Skin epidermis (tissue), 12 donors: Measurements from ENCODE around the gene TMEM109.
A peak's percentile ranks its signal among the peaks of the same experiment; 100 is the strongest.

Source experiments
- H3K27ac ChIP-seq, 21 experiments: fragments of 200-600 bp; sonication (generic) in 11 of 21; one replicate each; pipeline ENCODE4 v1.5.0; 2020; ENCODE audit warnings: mild to moderate bottlenecking in 3 of 21, inconsistent platforms in 2 of 21, moderate library complexity in 2 of 21
- H3K4me3 ChIP-seq, 7 experiments: fragments of 200-600 bp; sonication (generic) in 2 of 7; one replicate each; pipeline ENCODE4 v1.5.0; 2020; ENCODE audit warnings: inconsistent platforms in 2 of 7, mild to moderate bottlenecking in 2 of 7, moderate library complexity in 1 of 7

The TMEM109 gene

DNA sequence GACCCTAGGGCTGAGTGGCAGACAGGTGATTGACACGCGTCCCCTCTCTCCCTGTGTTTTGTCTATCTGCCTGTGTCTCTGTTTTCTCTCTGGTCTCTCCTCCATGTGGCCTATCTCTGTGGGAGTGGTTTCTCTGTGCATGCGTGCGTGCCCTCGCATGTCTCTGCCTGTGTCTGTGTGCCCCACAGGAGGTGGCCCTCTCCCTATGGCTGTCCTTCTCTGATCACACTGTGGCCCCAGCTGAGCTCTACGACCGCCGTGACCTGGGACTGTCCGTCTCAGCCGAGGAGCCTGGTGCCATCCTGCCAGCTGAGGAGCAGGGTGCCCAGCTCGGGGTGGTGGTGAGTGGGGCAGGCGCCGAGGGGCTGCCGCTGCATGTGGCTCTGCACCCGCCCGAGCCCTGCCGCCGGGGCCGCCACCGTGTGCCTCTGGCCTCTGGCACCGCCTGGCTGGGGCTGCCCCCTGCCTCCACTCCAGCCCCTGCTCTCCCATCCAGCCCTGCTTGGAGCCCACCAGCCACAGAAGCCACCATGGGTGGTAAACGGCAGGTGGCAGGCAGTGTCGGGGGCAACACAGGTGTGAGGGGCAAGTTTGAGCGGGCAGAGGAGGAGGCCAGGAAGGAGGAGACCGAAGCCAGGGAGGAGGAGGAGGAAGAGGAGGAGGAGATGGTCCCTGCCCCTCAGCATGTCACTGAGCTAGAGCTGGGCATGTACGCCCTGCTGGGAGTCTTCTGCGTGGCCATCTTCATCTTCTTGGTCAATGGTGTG is 21.9 kb downstream of the TMEM109 start:
- no peak overlapping the region for H3K27ac ChIP-seq
- no peak overlapping the region for H3K4me3 ChIP-seq

DNA sequence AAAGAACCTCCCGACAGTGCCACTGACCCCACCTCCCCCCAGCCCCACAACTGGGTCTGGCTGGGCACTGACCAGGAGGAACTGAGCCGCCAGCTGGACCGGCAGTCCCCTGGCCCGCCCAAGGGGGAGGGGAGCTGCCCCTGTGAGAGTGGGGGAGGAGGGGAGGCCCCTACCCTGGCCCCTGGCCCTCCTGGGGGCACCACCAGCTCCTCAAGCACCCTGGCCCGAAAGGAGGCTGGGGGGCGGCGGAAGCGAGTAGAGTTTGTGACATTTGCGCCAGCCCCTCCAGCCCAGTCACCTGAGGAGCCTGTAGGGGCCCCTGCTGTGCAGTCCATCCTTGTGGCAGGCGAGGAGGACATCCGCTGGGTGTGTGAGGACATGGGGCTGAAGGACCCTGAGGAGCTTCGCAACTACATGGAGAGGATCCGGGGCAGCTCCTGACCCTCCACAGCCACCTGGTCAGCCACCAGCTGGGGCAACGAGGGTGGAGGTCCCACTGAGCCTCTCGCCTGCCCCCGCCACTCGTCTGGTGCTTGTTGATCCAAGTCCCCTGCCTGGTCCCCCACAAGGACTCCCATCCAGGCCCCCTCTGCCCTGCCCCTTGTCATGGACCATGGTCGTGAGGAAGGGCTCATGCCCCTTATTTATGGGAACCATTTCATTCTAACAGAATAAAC is 22.6 kb downstream of the TMEM109 start:
- H3K4me3 ChIP-seq = no peak overlapping the region

DNA sequence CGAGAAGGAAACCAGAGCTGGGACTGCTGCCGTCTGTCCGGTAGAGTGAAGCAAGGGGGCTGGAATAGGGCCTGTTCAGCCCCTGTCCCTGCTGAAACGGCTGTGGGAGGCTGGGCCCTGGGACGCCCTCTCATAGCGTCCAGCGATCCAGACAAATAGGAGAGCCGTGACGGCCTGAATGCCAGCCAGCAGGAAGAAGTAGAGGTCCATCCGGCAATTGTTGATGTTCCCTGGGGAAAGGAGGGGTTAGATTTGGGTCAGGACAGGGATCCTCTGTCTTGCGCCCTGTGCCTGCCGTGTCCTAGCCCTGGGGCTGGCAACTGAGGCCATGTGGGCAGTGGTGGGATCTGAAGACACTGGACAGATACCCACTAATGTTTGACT is 23.2 kb downstream of the TMEM109 start:
- no peak overlapping the region for H3K4me3 ChIP-seq
- H3K27ac ChIP-seq = no peak overlapping the region

More for the DNA sequence above, 22.6 kb downstream of the TMEM109 start:
- no peak overlapping the region for H3K27ac ChIP-seq

DNA sequence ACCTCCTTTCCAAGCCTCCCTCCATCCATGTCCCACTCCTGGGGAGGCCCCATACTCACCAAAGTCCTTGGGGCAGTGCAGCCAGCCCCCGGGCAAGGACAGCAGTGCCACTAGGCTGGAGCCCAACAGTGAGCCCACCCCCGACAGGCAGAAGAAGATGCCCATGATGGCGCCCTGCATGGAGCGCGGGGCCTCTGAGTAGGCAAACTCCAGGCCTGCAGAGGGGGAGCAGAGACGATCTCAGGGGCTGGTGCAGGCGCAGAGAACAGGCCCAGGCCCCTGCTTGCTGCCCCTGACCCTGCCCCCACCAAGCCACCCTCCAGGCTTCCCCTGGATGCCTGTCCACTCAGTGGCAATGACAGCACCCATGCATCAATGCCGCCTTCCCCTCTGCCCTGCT is 23.9 kb downstream of the TMEM109 start:
- Histone ChIP-seq H3K4me3 (no peak overlapping the region), H3K27ac (no peak overlapping the region)

DNA sequence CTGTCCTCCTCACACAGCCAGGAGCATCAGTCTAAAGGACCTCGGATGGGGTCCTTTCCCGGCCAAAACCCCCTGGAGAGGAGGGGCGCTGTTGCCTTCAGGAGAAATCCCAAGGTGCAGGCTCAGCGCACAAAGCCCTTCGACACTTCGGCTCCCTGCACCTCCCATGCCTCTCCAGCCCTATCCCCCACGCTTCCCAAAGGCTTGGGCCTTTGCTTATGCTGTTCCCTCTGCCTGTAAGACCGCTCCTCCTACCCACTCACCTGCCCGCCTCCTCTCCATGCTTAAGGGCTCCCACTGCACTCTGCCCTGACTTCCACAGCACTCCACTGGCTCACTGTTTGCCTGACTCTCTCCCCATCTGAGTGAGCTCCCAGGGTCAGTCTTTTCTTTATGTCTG is 24.5 kb downstream of the TMEM109 start:
- H3K27ac ChIP-seq = no peak overlapping the region

DNA sequence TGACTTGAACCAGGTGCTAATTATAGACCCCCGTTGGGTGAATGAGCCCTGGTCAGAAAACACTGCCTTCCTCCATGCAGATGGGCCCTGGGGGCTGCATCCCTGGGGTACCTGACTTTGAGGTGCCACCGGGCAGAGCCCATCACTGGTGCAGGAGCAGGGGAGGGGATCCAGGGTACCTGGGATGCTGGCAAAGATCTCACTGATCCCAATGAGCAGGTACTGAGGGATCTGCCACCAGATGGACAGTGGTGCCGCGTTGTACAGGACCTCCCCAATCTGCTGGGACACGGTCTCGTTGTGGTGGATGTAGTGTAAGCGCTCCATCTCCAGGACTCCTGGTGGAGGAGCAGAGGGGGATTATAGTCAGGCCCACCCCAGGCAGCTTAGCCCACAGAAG is 25.3 kb downstream of the TMEM109 start:
- Histone ChIP-seq H3K4me3 (no peak overlapping the region), H3K27ac (no peak overlapping the region)

More for the DNA sequence above, 24.5 kb downstream of the TMEM109 start:
- H3K4me3 ChIP-seq = no peak overlapping the region

DNA sequence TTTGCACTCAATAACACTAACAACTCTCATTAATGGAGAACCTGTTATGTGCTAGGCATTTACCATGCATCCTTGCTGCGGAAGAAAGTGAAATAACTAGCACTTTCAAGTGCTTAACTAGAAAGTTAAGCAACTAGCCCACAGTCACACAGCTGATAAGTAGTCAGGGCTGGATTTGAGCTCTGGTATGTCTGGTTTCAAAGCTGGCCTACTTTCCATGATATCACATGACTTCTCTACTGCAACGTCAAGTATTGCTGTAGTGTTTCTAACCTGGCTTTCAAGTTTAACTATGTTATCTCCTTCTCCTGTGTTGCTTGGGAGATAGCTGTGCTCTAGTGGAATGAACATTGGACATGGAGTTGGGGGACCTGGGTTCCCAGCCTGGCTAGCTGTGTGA is 25.9 kb downstream of the TMEM109 start:
- H3K27ac ChIP-seq = no peak overlapping the region
- H3K4me3 ChIP-seq = no peak overlapping the region

DNA sequence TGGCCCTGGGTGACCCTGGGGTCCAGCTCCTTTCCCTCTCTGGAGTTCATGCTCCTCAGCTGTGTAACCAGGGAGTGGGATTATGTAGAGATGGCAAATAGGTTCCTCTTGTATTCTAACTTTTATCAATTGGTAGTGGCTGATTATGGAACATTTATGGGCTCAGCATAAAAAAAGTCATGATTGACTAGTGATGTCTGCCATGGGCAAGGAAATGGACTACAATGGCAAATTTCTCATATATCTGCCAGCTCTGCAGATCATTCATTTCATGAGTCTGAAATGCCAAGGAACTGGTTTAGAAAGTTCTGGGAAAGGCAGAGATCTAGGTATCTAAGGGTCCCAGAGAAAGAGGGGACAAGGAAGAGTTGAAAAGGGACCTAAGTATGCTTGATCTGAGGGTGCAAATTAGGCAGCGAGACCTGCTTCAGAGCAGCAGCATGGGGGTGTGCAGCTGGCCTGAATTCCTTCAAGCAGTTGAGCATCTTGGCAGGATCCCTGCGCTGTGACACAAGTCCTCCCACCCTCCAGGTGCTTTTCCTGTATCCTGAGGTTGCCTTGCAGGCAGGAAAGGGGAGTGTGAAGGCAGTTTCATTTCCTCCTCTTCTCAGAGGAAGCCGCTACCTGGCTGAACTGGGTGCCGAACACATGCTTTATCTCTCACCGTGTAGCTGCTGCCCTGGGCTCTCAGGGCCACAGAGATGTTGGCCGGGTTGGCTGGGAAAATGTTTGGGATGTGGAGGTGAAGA is 27.6 kb downstream of the TMEM109 start:
- Histone ChIP-seq H3K4me3 (no peak overlapping the region), H3K27ac (peak overlapping the region in 1 of 21 experiments; percentile 39)

DNA sequence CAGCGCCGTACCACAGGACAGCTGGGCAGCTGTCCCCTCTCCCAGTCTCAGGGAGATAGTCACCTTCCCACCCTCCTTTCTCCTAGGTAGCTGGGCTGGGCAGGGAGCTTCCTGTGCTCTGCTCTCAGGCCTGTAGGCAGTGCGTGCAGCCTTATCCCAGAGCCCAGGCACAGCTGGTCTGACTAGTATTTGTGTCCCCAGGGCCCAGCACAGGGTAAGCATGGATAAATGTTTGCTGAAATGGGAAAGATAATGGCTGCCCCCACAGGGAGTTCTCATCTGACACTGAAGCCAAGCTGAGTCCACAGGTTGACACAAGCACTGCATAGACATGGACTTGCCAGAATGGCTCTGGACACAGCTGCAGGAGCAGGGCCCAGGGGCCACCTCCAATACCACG is 28.3 kb downstream of the TMEM109 start:
- no peak overlapping the region for H3K4me3 ChIP-seq
- peak overlapping the region in 2 of 21 experiments; percentile 21 to 39 for H3K27ac ChIP-seq

DNA sequence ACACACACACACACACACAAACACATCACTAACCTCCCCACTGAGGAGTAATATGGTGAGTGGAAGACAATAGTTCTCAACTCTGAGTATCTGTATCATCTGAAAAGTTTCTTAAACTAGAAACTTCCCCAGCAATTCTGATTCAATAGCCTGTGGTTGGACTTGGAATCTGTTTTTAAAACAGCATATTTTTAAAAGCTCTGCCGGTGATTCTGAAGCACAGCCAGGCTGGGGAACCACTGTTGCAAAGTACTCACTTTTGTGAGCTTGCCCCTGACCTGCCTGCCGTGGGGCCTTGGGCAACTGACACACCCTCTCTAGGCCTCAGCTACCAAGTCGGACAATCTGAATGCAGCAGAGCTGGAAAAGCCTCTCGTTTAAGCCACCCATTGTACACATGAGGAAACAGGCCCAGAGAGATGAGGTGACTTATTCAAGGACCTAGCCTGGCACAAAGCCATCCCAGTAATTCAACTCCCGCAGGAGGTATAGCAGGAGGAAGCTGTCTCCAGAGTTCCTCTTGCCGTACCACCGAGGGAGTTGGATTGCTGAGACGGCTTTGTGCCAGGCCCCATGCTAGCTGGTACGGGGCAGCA is 29.1 kb downstream of the TMEM109 start:
- peak overlapping the region in 6 of 21 experiments; percentile 4 to 35 (median 18) for H3K27ac ChIP-seq
- H3K4me3 ChIP-seq = no peak overlapping the region

DNA sequence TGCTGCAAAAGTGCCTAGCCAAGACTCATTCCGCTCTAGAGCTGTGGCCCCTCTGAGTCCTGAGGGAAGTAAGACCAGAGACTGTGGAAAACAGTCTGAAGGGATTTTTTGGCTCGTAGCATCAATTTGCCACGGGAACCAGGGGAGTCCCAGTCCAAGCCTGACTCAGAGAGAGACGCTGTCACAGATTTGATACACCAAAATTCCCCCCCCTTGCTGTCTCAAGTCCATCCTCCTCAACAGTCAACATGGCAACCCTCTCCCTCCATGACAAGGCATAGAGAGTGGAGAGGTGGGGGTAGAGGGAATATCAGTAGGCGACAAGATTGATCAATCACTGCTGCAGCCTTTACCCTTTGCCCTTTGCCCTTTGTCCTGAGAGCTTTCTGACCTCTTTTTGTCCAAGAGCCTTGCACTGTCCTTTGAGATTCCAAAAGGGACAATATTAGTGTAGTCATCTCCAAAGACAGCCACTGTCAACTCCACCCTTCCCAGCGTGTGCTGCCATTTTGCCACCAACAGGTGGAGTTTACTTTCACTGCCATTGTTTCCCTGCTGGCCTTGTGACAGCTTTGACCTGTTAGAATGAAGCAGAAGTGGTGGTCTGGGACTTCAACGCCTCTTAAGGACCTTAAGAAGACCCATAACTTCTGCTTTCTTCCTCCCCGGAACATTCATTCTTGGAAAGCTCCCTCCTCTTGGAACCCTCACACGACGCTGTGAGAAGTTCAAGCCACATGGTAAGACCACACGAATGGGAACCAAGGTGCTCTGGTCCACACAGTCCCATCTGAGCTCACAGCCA is 30.7 kb downstream of the TMEM109 start:
- Histone ChIP-seq H3K4me3 (no peak overlapping the region), H3K27ac (no peak overlapping the region)

DNA sequence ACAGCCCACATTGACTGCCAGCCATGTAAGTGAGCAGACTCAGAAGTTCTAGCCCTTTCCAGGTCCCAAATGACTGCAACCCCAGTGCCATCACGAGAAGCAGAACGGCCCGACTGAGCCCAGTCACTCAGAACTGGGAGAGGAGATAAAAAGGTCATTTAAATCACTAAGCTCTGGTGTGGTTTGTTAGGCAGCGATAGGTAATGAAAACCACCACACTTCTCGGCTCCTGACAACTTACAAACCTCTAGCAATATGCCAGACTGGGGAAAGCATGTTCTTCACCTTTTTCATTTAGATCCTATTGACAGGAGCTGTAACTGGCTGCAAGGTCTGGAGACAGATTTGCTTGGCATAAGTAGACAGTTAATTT is 31.3 kb downstream of the TMEM109 start:
- H3K27ac ChIP-seq = no peak overlapping the region
- H3K4me3 ChIP-seq = no peak overlapping the region

DNA sequence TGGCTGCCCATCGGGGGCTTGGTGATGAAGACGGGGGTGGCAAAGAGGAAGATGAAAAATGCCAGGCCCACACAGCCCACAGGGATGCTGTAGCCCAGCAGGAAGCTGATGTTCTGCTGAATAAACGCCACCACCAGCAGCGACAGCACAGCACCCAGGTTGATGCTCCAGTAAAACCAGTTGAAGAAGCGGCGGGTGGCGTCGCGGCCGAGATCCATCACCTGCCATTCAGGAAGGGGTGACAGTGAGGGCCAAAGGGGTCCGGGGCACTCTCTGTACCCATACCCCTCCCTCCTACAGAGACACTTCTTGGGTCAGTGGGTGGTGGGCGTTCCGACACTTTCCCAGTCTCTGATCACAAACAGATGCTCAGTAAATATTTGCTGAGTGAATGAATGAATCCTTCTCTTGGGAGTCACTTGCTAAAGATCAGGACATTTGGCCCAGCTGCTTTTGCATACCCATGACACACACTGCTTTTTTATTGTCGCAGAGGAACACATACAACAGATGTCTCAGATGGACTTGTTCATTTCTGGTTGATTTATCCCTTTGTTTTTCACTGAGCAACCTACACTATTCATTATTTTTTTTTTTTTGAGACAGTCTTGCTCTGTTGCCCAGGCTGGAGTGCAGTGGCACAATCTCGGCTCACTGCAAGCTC is 32.8 kb downstream of the TMEM109 start:
- no peak overlapping the region for H3K4me3 ChIP-seq

DNA sequence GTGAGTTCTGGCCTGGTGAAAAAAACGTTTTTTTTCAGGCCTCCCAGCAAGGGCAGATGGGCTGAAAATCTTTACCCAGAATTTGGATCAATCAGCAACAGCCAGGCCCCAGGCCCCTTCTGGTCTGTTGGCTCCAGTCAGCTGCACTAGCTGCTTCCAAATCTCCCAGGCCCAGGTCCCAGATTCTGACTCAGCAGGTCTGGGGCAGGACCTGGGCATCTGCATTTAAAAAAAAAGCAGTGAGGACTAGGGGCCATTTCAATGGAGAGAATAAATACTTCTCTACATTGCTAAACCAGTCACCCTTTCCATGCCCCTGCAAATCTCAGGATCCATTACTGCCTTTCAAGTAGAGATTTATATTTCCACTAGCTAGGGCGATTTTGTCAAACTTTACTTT is 33.7 kb downstream of the TMEM109 start:
- H3K4me3 ChIP-seq = no peak overlapping the region
- H3K27ac ChIP-seq = peak overlapping the region in 1 of 21 experiments; percentile 5

More for the DNA sequence above, 32.8 kb downstream of the TMEM109 start:
- H3K27ac ChIP-seq = peak overlapping the region in 1 of 21 experiments; percentile 47

DNA sequence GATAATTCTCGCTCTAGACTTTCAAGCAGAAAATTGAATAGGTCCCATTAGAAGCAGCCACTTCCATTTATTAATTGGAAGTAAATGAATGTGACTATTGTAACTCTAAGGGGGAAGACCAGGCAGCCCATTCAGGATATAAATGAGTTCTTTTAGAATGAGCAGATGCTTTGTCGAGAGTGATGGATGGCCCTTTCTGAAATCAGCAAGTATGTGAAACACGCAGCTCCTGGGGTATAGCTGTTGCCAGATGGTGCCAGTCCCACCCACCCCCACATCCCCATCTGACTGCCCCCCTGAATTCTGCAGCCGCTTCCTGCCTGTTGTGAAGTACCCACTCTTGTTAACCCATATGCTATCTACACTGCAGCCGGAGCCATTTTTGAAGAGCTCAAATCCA is 34.3 kb downstream of the TMEM109 start:
- Histone ChIP-seq H3K27ac (no peak overlapping the region), H3K4me3 (no peak overlapping the region)

DNA sequence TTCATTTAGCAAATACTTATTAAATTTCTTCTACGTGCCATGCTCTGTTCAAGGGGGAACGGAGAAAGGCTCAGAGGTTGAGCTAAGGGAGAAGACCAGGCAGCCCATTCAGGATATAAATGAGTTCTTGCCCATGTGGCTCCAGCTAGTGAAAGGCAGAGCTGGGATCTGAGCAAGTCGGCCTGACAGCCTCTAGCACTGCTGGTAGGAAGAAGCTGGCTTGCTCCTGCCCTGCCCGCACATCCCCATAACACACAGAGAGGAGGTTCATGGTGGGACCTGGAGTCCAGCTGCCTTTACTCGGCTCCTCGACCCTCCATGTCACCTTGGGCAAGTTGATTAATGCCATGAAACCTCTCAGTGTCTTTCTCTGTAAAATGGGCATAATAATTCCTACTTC is 36.1 kb downstream of the TMEM109 start:
- H3K4me3 ChIP-seq = peak overlapping the region in 5 of 7 experiments; percentile 28 to 45 (median 38)

DNA sequence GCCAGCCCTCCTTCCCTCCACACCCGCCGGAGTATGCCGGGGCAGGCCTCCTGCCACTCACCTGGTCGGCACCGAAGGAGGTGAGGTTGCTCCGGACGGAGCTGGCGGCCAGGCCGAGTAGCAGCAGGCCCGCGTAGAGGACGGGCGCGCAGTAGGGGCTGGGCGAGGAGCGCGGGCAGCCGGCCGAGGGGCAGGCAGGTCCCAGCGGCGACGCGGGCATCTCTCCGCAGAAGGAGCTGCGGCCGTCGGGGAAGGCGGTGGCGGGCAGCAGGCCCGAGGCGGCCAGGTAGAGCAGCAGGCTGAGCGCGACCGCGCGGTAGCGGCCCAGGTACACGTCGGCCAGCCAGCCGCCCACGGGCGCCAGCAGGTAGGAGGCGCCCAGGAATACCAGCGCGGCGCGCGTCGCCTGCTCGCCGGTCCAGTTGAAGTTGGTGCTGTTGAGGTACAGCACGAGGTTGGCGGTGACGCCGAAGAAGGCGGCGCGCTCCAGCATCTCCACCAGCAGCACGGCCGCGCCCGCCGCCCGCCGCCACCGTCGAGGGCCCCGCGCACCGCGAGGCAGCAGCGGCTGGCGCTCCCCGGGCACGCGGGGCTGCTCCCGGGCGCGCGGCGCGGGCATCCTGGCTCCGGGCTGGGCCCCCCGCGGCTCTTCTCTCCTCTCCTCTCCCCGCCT is 37.1 kb downstream of the TMEM109 start:
- peak overlapping the region in 20 of 21 experiments; percentile 49 to 93 (median 86) for H3K27ac ChIP-seq
- H3K4me3 ChIP-seq = peak overlapping the region; percentile 20 to 45 (median 30)

More for the DNA sequence above, 36.1 kb downstream of the TMEM109 start:
- peak overlapping the region in 2 of 21 experiments; percentile 89 to 92 for H3K27ac ChIP-seq

DNA sequence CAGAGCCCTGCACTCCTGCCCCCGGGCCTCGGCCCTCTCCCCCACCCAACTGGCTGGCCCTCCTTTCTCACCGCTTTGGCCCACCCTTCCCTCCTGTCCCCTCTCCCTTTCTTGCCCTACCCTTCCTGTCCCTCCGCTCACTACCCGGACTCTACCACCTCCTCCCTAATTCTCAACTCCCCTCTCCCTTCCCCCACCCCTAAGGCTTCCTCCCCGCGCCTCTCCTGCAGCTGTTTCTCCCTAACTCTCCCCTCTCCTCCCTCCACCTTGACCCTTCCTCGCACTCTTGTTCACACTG is 37.6 kb downstream of the TMEM109 start:
- Histone ChIP-seq H3K4me3 (peak overlapping the region; percentile 20 to 45 (median 30)), H3K27ac (peak overlapping the region; percentile 49 to 93 (median 86))
